ENCODE data around the gene DGCR8. TPM values are rescaled to one million over a fixed set of nuclear protein-coding genes. Genes with fewer than 3 reads are reported as not detected.
"Not testable (repeated sequence)": the region's sequence is repeated elsewhere in the genome, so short reads cannot be mapped to it uniquely, and the experiment has no call there.

Gene DGCR8
- total RNA-seq, 4 donors from 2014 or later: 16.9 to 27.6 (median 25.5) TPM

GRCh38 chr22:20066617-20067383 is 13.2 kb upstream of the DGCR8 start:
- no peak for ATAC-seq
- WGBS, 2 donors (ENCODE audit: low coverage in 1 of 2): 92 to 93% methylated on average over 4 of the region's 11 CpGs
- H3K27me3 ChIP-seq: no peaks in the 10 kb centered on the region
- H3K9me3 ChIP-seq: no peaks in the 10 kb centered on the region
- TF ChIP-seq POLR2A (IDR thresholded peaks at IDR 0.05): no peak
- no peak overlapping the region for H3K27ac ChIP-seq
- H3K36me3 ChIP-seq: peaks cover 0 to 49% of the 10 kb centered on the region in 2 donors
- no peaks in the 10 kb centered on the region for H3K4me1 ChIP-seq
- H3K4me3 ChIP-seq: no peak overlapping the region

GRCh38 chr22:20067384-20067682 is 12.7 kb upstream of the DGCR8 start:
- 100% methylated on average over 3 of the region's 3 CpGs; no CpG with 5 or more reads in 1 of the 2 donors for WGBS, 2 donors (ENCODE audit: low coverage in 1 of 2)
- H3K4me1 ChIP-seq, H3K27me3 ChIP-seq, H3K27ac ChIP-seq, H3K9me3 ChIP-seq, H3K4me3 ChIP-seq, ATAC-seq: not testable (repeated sequence)
- H3K36me3 ChIP-seq: peaks cover 0 to 44% of the 10 kb centered on the region in 2 donors

- no peak for ATAC-seq
- WGBS, 2 donors (ENCODE audit: low coverage in 1 of 2): 86% methylated on average over 5 of the region's 7 CpGs; no CpG with 5 or more reads in 1 of the 2 donors
Observed at GRCh38 chr22:20068640-20069039, 11.4 kb upstream of the DGCR8 start.

GRCh38 chr22:20069331-20070042 is 10.6 kb upstream of the DGCR8 start:
- WGBS, 2 donors (ENCODE audit: low coverage in 1 of 2): 84 to 90% methylated on average over 2 to 6 of the region's 7 CpGs
- Histone ChIP-seq H3K4me3 (no peak overlapping the region), H3K4me1 (no peaks in the 10 kb centered on the region), H3K27me3 (no peaks in the 10 kb centered on the region), H3K9me3 (no peaks in the 10 kb centered on the region), H3K27ac (no peak overlapping the region), H3K36me3 (peaks cover 0 to 23% of the 10 kb centered on the region in 2 donors)
- TF ChIP-seq EP300 (IDR thresholded peaks at IDR 0.05): no peak
- TF ChIP-seq POLR2A (IDR thresholded peaks at IDR 0.05): no peak
- no peak for TF ChIP-seq POLR2AphosphoS5 (IDR thresholded peaks at IDR 0.05)
- TF ChIP-seq CTCF (IDR thresholded peaks at IDR 0.05): no peak
- no peak for ATAC-seq

More at GRCh38 chr22:20068640-20069039, 11.4 kb upstream of the DGCR8 start:
- no peaks in the 10 kb centered on the region for H3K4me1 ChIP-seq
- TF ChIP-seq CTCF (IDR thresholded peaks at IDR 0.05): no peak
- no peak for TF ChIP-seq POLR2AphosphoS5 (IDR thresholded peaks at IDR 0.05)
- no peak for TF ChIP-seq POLR2A (IDR thresholded peaks at IDR 0.05)
- no peak for TF ChIP-seq EP300 (IDR thresholded peaks at IDR 0.05)
- no peaks in the 10 kb centered on the region for H3K9me3 ChIP-seq
- H3K36me3 ChIP-seq: peaks cover 0 to 31% of the 10 kb centered on the region in 2 donors
- H3K4me3 ChIP-seq: no peak overlapping the region
- H3K27ac ChIP-seq: no peak overlapping the region
- no peaks in the 10 kb centered on the region for H3K27me3 ChIP-seq

GRCh38 chr22:20071524-20071972 is 8.5 kb upstream of the DGCR8 start:
- no peaks in the 10 kb centered on the region for H3K27me3 ChIP-seq
- no peak for TF ChIP-seq POLR2AphosphoS5 (IDR thresholded peaks at IDR 0.05)
- ATAC-seq: no peak
- no peaks in the 10 kb centered on the region for H3K9me3 ChIP-seq
- peaks cover 0 to 2% of the 10 kb centered on the region in 2 donors for H3K36me3 ChIP-seq
- no peak overlapping the region for H3K27ac ChIP-seq
- H3K4me3 ChIP-seq: no peak overlapping the region
- H3K4me1 ChIP-seq: no peaks in the 10 kb centered on the region
- WGBS, 2 donors (ENCODE audit: low coverage in 1 of 2): 74 to 85% methylated on average over 7 to 8 of the region's 8 CpGs

GRCh38 chr22:20076627-20077172 is 3.3 kb upstream of the DGCR8 start:
- H3K4me3 ChIP-seq: no peak overlapping the region
- no peak overlapping the region for H3K27ac ChIP-seq
- H3K36me3 ChIP-seq: no peaks in the 10 kb centered on the region
- TF ChIP-seq POLR2A (IDR thresholded peaks at IDR 0.05) (no peak), EP300 (IDR thresholded peaks at IDR 0.05) (no peak), CTCF (IDR thresholded peaks at IDR 0.05) (no peak), POLR2AphosphoS5 (IDR thresholded peaks at IDR 0.05) (no peak)
- H3K27me3 ChIP-seq: no peaks in the 10 kb centered on the region
- H3K4me1 ChIP-seq: peaks cover 0 to 18% (median 12%) of the 10 kb centered on the region in 3 donors
- H3K9me3 ChIP-seq: no peaks in the 10 kb centered on the region
- ATAC-seq: no peak
- 49 to 74% methylated on average over 4 to 6 of the region's 6 CpGs for WGBS, 2 donors (ENCODE audit: low coverage in 1 of 2)
